DMS114 treated with DMSO at 0.1 percent for 48 hours (cell line): ENCODE measurements around the gene NME2.

Experiments used
- DNase-seq: peaks from one replicate; lab custom pipeline; 2025; ENCODE audit not compliant: unreplicated experiment; lab: John Stamatoyannopoulos, UW

Gene NME2

GRCh38 chr17:51200295-51200694 is 34.1 kb downstream of the NME2 start:
- DNase-seq, result no peak

DNA sequence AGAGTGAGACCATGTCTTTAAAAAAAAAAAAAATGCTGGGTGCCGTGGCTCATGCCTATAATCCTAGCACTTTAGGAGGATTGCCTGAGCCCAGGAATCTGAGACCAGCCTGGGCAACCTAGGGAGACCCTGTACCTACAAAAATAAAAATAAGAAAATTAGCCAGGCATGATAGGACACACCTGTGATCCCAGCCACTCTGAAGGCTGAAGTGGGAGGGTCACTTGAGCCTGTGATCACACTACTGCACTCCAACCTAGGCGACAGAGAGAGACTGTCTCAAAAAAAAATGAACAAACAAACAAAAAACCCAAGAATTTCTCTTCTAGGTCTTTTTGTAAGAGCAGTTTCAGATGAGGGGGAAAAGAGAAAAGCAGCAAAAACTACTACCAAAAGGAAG is 34.6 kb downstream of the NME2 start:
- DNase-seq, result no peak

- no peak for DNase-seq
Observed at GRCh38 chr17:51203838-51204237, 37.6 kb downstream of the NME2 start.

DNA sequence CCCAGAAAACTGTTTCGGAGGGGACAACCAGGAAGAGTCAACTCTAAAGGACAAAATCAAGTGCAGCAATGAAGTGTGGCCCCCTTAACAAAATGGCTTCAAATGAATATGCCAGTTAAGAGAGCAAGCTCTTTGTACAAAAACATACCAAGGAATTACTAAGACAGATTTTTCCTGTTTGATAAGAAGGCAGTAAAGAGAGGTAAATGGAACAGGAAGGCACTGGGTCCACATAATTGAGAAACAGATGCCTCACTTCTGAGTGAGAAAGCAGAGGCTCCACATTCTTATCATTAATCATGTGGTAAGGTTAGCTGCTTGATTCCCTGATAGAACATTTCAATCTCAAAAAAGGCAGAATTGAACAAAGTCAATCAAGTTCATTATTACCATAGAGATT is 48.7 kb downstream of the NME2 start:
- DNase-seq, result no peak

- no peak for DNase-seq
Observed at GRCh38 chr17:51217946-51218345, 51.7 kb downstream of the NME2 start.

- DNase-seq, result no peak
Observed at GRCh38 chr17:51221322-51221721, 55.1 kb downstream of the NME2 start.
